ENCODE data around the gene GRIN2B.

The GRIN2B gene

GRCh38 chr12:13956060-13956590, 25.3 kb downstream of the GRIN2B start:
- no peak for DNase-seq

- no peak for DNase-seq
These were observed 29.3 kb downstream of the GRIN2B start for GRCh38 chr12:13952096-13952495.

GRCh38 chr12:13950502-13950901, 30.9 kb downstream of the GRIN2B start:
- no peak for DNase-seq

- no peak for DNase-seq
These were observed 32.8 kb downstream of the GRIN2B start for GRCh38 chr12:13948621-13949020.

- DNase-seq: no peak
These were observed 34.0 kb downstream of the GRIN2B start for GRCh38 chr12:13947276-13947946.

- no peak for DNase-seq
These were observed 35.8 kb downstream of the GRIN2B start for GRCh38 chr12:13945641-13946040.

- no peak for DNase-seq
These were observed 36.2 kb downstream of the GRIN2B start for GRCh38 chr12:13945236-13945635.

- DNase-seq: no peak
These were observed 38.6 kb downstream of the GRIN2B start for GRCh38 chr12:13942826-13943225.

- DNase-seq: peak in 1 of 5 experiments; percentile 14
These were observed 39.8 kb downstream of the GRIN2B start for GRCh38 chr12:13941258-13942249.

- no peak for DNase-seq
These were observed 41.0 kb downstream of the GRIN2B start for GRCh38 chr12:13940335-13940865.

GRCh38 chr12:13937735-13938134, 43.7 kb downstream of the GRIN2B start:
- no peak for DNase-seq

GRCh38 chr12:13935169-13935568, 46.2 kb downstream of the GRIN2B start:
- no peak for DNase-seq

Measured in T-helper 2 cell (primary cell).